H7 (cell line): Measurements from ENCODE around the gene PRKCE. TPM values are rescaled to one million over a fixed set of nuclear protein-coding genes. Genes with fewer than 3 reads are reported as not detected.

ENCODE experiments used
- DNase-seq: peaks from one replicate; pipeline ENCODE4 v3.0.0; 2012
- H3K27me3 ChIP-seq: 2 replicates; pipeline ENCODE4 v1.6.0; 2011; ENCODE audit warnings: mild to moderate bottlenecking, low read length; ENCODE audit not compliant: control insufficient read depth, insufficient read depth
- H3K36me3 ChIP-seq: replicated peaks from 2 replicates; pipeline ENCODE4 v1.5.1; 2011; ENCODE audit warnings: low read length; ENCODE audit not compliant: control insufficient read depth, insufficient read depth
- H3K4me3 ChIP-seq: 2 replicates; pipeline ENCODE4 v1.5.1; 2011; ENCODE audit warnings: low read depth, mild to moderate bottlenecking, control low read depth, low read length, moderate library complexity; ENCODE audit not compliant: insufficient read depth
- total RNA-seq: library from RNA; depleted of rRNA; stranded (reverse); fragments of >200 nt; shearing (Covaris generic); gene quantifications from 2 replicates; pipeline ENCODE4 v1.2.3, GENCODE V29; 2014

Gene PRKCE
- total RNA-seq, 1 experiment from 2014 or later = 1.2 TPM

- no peak for DNase-seq
- Histone ChIP-seq H3K4me3 (no peak overlapping the region), H3K27me3 (no peaks in the 10 kb centered on the region), H3K36me3 (no peaks in the 10 kb centered on the region)
Observed at GRCh38 chr2:46079985-46080560, 428.6 kb downstream of the PRKCE start.

- Histone ChIP-seq H3K36me3 (no peaks in the 10 kb centered on the region), H3K4me3 (no peak overlapping the region), H3K27me3 (no peaks in the 10 kb centered on the region)
- DNase-seq = no peak
Observed at GRCh38 chr2:46082531-46083485, 431.3 kb downstream of the PRKCE start.

GRCh38 chr2:46086578-46087070 lies 435.1 kb downstream of the PRKCE start:
- DNase-seq = no peak
- Histone ChIP-seq H3K27me3 (no peaks in the 10 kb centered on the region), H3K36me3 (no peaks in the 10 kb centered on the region)

GRCh38 chr2:46087492-46087891 lies 436.0 kb downstream of the PRKCE start:
- Histone ChIP-seq H3K27me3 (no peaks in the 10 kb centered on the region), H3K36me3 (no peaks in the 10 kb centered on the region), H3K4me3 (no peak overlapping the region)
- no peak for DNase-seq

More at GRCh38 chr2:46086578-46087070, 435.1 kb downstream of the PRKCE start:
- H3K4me3 ChIP-seq = no peak overlapping the region

- Histone ChIP-seq H3K36me3 (no peaks in the 10 kb centered on the region), H3K4me3 (no peak overlapping the region), H3K27me3 (no peaks in the 10 kb centered on the region)
- DNase-seq = peak; percentile 74
Observed at GRCh38 chr2:46091004-46091403, 439.5 kb downstream of the PRKCE start.

GRCh38 chr2:46091961-46092667 lies 440.6 kb downstream of the PRKCE start:
- Histone ChIP-seq H3K27me3 (no peaks in the 10 kb centered on the region), H3K4me3 (no peak overlapping the region), H3K36me3 (no peaks in the 10 kb centered on the region)
- no peak for DNase-seq

- H3K4me3 ChIP-seq = no peak overlapping the region
- no peak for DNase-seq
- no peaks in the 10 kb centered on the region for H3K36me3 ChIP-seq
- no peaks in the 10 kb centered on the region for H3K27me3 ChIP-seq
Observed at GRCh38 chr2:46094689-46095088, 443.2 kb downstream of the PRKCE start.

GRCh38 chr2:46095830-46096229 lies 444.4 kb downstream of the PRKCE start:
- no peak for DNase-seq
- no peaks in the 10 kb centered on the region for H3K27me3 ChIP-seq
- H3K4me3 ChIP-seq = no peak overlapping the region
- H3K36me3 ChIP-seq = no peaks in the 10 kb centered on the region

GRCh38 chr2:46096260-46096659 lies 444.8 kb downstream of the PRKCE start:
- H3K4me3 ChIP-seq = no peak overlapping the region
- H3K27me3 ChIP-seq = no peaks in the 10 kb centered on the region
- DNase-seq = no peak
- no peaks in the 10 kb centered on the region for H3K36me3 ChIP-seq

- no peak for DNase-seq
- Histone ChIP-seq H3K27me3 (no peaks in the 10 kb centered on the region), H3K4me3 (no peak overlapping the region), H3K36me3 (no peaks in the 10 kb centered on the region)
Observed at GRCh38 chr2:46097714-46098480, 446.4 kb downstream of the PRKCE start.

GRCh38 chr2:46098621-46099062 lies 447.2 kb downstream of the PRKCE start:
- Histone ChIP-seq H3K36me3 (no peaks in the 10 kb centered on the region), H3K27me3 (no peaks in the 10 kb centered on the region), H3K4me3 (no peak overlapping the region)
- no peak for DNase-seq

GRCh38 chr2:46101557-46102220 lies 450.2 kb downstream of the PRKCE start:
- H3K36me3 ChIP-seq = no peaks in the 10 kb centered on the region
- H3K27me3 ChIP-seq = no peaks in the 10 kb centered on the region
- no peak for DNase-seq
- no peak overlapping the region for H3K4me3 ChIP-seq

- Histone ChIP-seq H3K36me3 (no peaks in the 10 kb centered on the region), H3K4me3 (no peak overlapping the region), H3K27me3 (no peaks in the 10 kb centered on the region)
- DNase-seq = no peak
Observed at GRCh38 chr2:46106690-46107089, 455.2 kb downstream of the PRKCE start.
